GM12878 (cell line): Measurements from ENCODE around the gene MYCBP. TPM values are rescaled to one million over a fixed set of nuclear protein-coding genes. Genes with fewer than 3 reads are reported as not detected.

Source experiments
- ATAC-seq: fragments of 200-7000 bp; cut with Tn5 transposase; 3 replicates; pipeline ENCODE4 v1.9.1; 2020; ENCODE audit warnings: mild to moderate bottlenecking, moderate library complexity
- BruUV-seq: library from RNA; stranded (reverse); fragments of 400-500 nt; replicated peaks from 2 replicates; lab custom pipeline; 2021; lab: Mats Ljungman, UMichigan
- CTCF ChIA-PET: fragments of 300-600 bp; sonication (Branson Sonifier 250); formaldehyde crosslinking; extraction: SDS; loops from one replicate; lab custom pipeline; 2021; ENCODE audit warnings: inconsistent platforms; lab: Yijun Ruan, JAX
- POLR2A ChIA-PET: fragments of 350-600 bp; formaldehyde crosslinking; extraction: SDS; loops from one replicate; lab custom pipeline; 2021; ENCODE audit warnings: inconsistent platforms; lab: Charles Lee
- RAD21 ChIA-PET: fragments of 300-600 bp; sonication (Branson Sonifier 250); formaldehyde crosslinking; loops from one replicate; lab custom pipeline; 2023; ENCODE audit warnings: antibody characterized with exemption; ENCODE audit not compliant: unreplicated experiment; lab: Charles Lee
- SMC1A ChIA-PET: fragments of 300-600 bp; sonication (Branson Sonifier 250); formaldehyde crosslinking; loops from one replicate; lab custom pipeline; 2023; ENCODE audit not compliant: unreplicated experiment, uncharacterized antibody; lab: Charles Lee
- DNase-seq: peaks from one replicate; pipeline ENCODE4 v3.0.0-alpha.2; 2011; ENCODE audit warnings: low read depth, low spot score
- FAIRE-seq: peaks from 3 replicates; lab custom pipeline; 2011; peaks lifted over from hg19 to GRCh38; lab: Jason Lieb, UNC
- H2AFZ ChIP-seq: 2 replicates; pipeline ENCODE4 v1.6.0; 2011; ENCODE audit warnings: low read depth, low read length, control low read depth; ENCODE audit not compliant: control insufficient read depth
- H3K27ac ChIP-seq: 2 replicates; pipeline ENCODE4 v1.5.1; 2011; ENCODE audit warnings: control low read depth; ENCODE audit not compliant: control insufficient read depth, insufficient read depth
- H3K27me3 ChIP-seq, 2 experiments: replicated peaks in 1 of 2; 2 replicates each; pipeline versions ENCODE4 v1.6.0 to v1.6.1; 2011; ENCODE audit warnings: low read length in 1 of 2; ENCODE audit not compliant: control insufficient read depth in 2 of 2, insufficient read depth in 2 of 2
- H3K36me3 ChIP-seq, 2 experiments: 2 replicates each; pipeline ENCODE4 v1.5.1; 2011; ENCODE audit warnings: low read length in 1 of 2; ENCODE audit not compliant: control insufficient read depth in 2 of 2, insufficient read depth in 2 of 2
- H3K4me1 ChIP-seq: 2 replicates; pipeline ENCODE4 v1.6.1; 2011; ENCODE audit warnings: mild to moderate bottlenecking, low read length, moderate library complexity, mixed read lengths; ENCODE audit not compliant: control insufficient read depth, insufficient read depth
- H3K4me2 ChIP-seq: 2 replicates; pipeline ENCODE4 v1.6.0; 2011; ENCODE audit warnings: control low read depth; ENCODE audit not compliant: control insufficient read depth, insufficient read depth
- H3K4me3 ChIP-seq: fragments of 200-600 bp; sonication (generic); 2 replicates; pipeline ENCODE4 v1.5.1; 2016
- H3K79me2 ChIP-seq: 2 replicates; pipeline ENCODE4 v1.6.0; 2011; ENCODE audit warnings: low read length; ENCODE audit not compliant: control insufficient read depth, insufficient read depth
- H3K9ac ChIP-seq: 2 replicates; pipeline ENCODE4 v1.8.0; 2011; ENCODE audit warnings: low read length, control low read depth, mixed read lengths; ENCODE audit not compliant: control insufficient read depth, insufficient read depth
- H3K9me3 ChIP-seq: replicated peaks from 3 replicates; pipeline ENCODE4 v1.5.1; 2011; ENCODE audit warnings: mild to moderate bottlenecking, low read length; ENCODE audit not compliant: control insufficient read depth, insufficient read depth
- H4K20me1 ChIP-seq: 2 replicates; pipeline ENCODE4 v1.6.0; 2011; ENCODE audit not compliant: control insufficient read depth, insufficient read depth
- BACH1 ChIP-seq: fragments of 450-650 bp; IDR thresholded peaks from 2 replicates; pipeline ENCODE4 v1.6.1; 2017; ENCODE audit warnings: mild to moderate bottlenecking, borderline replicate concordance
- BCLAF1 ChIP-seq: fragments of 450-650 bp; IDR thresholded peaks from 2 replicates; pipeline ENCODE4 v1.6.1; 2017; ENCODE audit warnings: antibody characterized with exemption, mild to moderate bottlenecking, moderate library complexity
- IRF3 ChIP-seq: fragments of 450-650 bp; IDR thresholded peaks from 2 replicates; pipeline ENCODE4 v1.6.1; 2014; ENCODE audit warnings: mild to moderate bottlenecking
- MEF2A ChIP-seq: IDR thresholded peaks from 2 replicates; pipeline ENCODE4 v1.6.1; 2011; ENCODE audit warnings: low read depth, mild to moderate bottlenecking, low read length, moderate library complexity; ENCODE audit not compliant: insufficient read depth
- NFIC ChIP-seq: IDR thresholded peaks from 2 replicates; pipeline ENCODE4 v1.6.1; 2012; ENCODE audit warnings: low read depth, mild to moderate bottlenecking, inconsistent platforms, low read length, moderate library complexity
- RBBP5 ChIP-seq: fragments of 200-600 bp; sonication (generic); conservative IDR thresholded peaks from 2 replicates; pipeline ENCODE4 v1.6.1; 2016
- RFX5 ChIP-seq: IDR thresholded peaks from 2 replicates; pipeline ENCODE4 v1.6.1; 2011; ENCODE audit warnings: low read depth, low read length, improper control_type of control experiment
- SIN3A ChIP-seq: IDR thresholded peaks from 2 replicates; pipeline ENCODE4 v1.6.1; 2012; ENCODE audit warnings: low read depth, low read length, improper control_type of control experiment
- SUZ12 ChIP-seq: fragments of 200-600 bp; sonication (generic); IDR thresholded peaks from one replicate; pipeline ENCODE4 v1.6.1; 2018; ENCODE audit warnings: antibody characterized with exemption, mild to moderate bottlenecking; ENCODE audit not compliant: unreplicated experiment
- WGBS: methylation state at CpG from one replicate; pipeline ENCODE4 v1.1.6; 2016; ENCODE audit warnings: low lambda C conversion rate; ENCODE audit not compliant: insufficient replicate concordance, insufficient coverage; ENCODE audit errors: missing lambda C conversion rate; 5-methylcytosine and 5-hydroxymethylcytosine counted together
- in situ Hi-C: fragments of 300-500 bp; cut with MboI; formaldehyde crosslinking; loops from 9 replicates; pipeline ENCODE4 v1.14.3; 2018; ENCODE audit warnings: mixed read lengths
- intact Hi-C: fragments of 100-400 bp; cut with micrococcal nuclease; formaldehyde crosslinking; loops from one replicate; pipeline ENCODE4 v1.14.2; 2022; ENCODE audit not compliant: unreplicated experiment
- polyA plus RNA-seq, 11 experiments: library from polyadenylated mRNA; depleted of rRNA in 4 of 11; unstranded in 6 of 11; stranded (reverse) in 5 of 11; fragments of >200 nt; fragmentation: Nextera tagmentation in 4 of 11; fragmentation: Illumina TruSeq in 1 of 11; extraction: Ambion mirVana in 4 of 11; extraction: Trizol in 1 of 11; gene quantifications; 1 replicate in 1 of 11; 2 replicates in 10 of 11; pipeline versions ENCODE4 v1.2.1 to v1.2.3, GENCODE V29; 2011 to 2016; ENCODE audit warnings: inconsistent platforms in 2 of 11, missing spikeins in 2 of 11, low read depth in 1 of 11
- total RNA-seq, 4 experiments: library from RNA; depleted of rRNA in 3 of 4; stranded (reverse); fragments of >200 nt in 3 of 4; fragmentation: Illumina TruSeq in 1 of 4; extraction: Trizol in 1 of 4; gene quantifications; 2 replicates each; pipeline versions ENCODE4 v1.2.1 to v1.2.3, GENCODE V29; 2013 to 2021
- TF ChIP-seq, protein P1 (sequence below): fragments of 450-650 bp; IDR thresholded peaks from 2 replicates; pipeline ENCODE4 v1.6.1; 2017; ENCODE audit warnings: mild to moderate bottlenecking
- TF ChIP-seq, protein P2 (sequence below): fragments of 450-650 bp; IDR thresholded peaks from 2 replicates; pipeline ENCODE4 v1.6.1; 2018; ENCODE audit warnings: borderline replicate concordance, mild to moderate bottlenecking; ENCODE audit not compliant: partially characterized antibody
- TF ChIP-seq, protein P3 (sequence below): fragments of 450-650 bp; formaldehyde crosslinking; IDR thresholded peaks from 2 replicates; pipeline ENCODE4 v1.5.0; 2022; ENCODE audit warnings: mild to moderate bottlenecking, missing genetic modification characterization

MYCBP gene
- total and polyA plus RNA-seq, 10 of the 15 experiments (the other 5 are each of a cell fraction or from before 2014, with no cell fraction given) = 26.1 to 210 (median 43.1) TPM

DNA sequence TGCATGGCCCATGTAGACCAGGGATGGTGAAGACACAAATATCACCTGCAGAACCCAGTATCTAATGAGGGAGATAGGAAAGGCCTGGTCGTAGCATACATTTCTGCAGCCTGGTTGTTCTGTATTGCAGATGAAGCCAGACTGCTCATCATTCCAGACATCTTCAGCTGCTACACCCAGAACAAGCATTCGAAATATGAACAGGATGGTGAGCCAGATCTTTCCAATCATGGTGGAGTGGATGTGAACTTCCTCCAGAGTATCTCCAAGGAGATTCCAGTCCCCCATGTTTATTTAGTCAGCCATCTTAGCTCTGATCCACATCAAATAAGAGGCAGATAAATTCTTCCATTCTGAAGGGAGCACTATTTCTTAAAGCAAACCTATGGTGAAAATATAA, 2.7 kb upstream of the MYCBP start:
- Histone ChIP-seq H3K36me3 (no peaks in the 10 kb centered on the region), H3K79me2 (peaks cover 23% of the 10 kb centered on the region), H3K9me3 (no peaks in the 10 kb centered on the region), H2AFZ (no peak overlapping the region), H3K4me2 (no peak overlapping the region), H3K4me3 (no peak overlapping the region), H3K9ac (no peak overlapping the region), H3K27ac (no peak overlapping the region), H3K4me1 (peaks cover 17% of the 10 kb centered on the region), H3K27me3 (no peaks in the 10 kb centered on the region), H4K20me1 (no peaks in the 10 kb centered on the region)
- POLR2A ChIA-PET = interaction anchor here (0.5 to 1.0 kb wide), 2 partner anchors 19 to 22 kb away, joined by 3 to 5 read pairs; no protein-coding TSS in a partner anchor
- ATAC-seq (no peak), DNase-seq (no peak), FAIRE-seq (no peak)
- intact Hi-C loops (no loop called here), in situ Hi-C loops (no loop called here)
- BruUV-seq = no TSS peak
- SMC1A ChIA-PET = interaction anchor here (1.0 kb wide), 1 partner anchor 12 kb away, joined by 4 read pairs; no protein-coding TSS in a partner anchor
- CTCF ChIA-PET = no interaction called here
- 24% methylated on average over 2 of the region's 2 CpGs for WGBS
- RAD21 ChIA-PET = no interaction called here
- no peak for TF ChIP-seq SUZ12
- no peak for TF ChIP-seq BCLAF1
- TF ChIP-seq NFIC = no peak
- TF ChIP-seq MEF2A = no peak
- TF ChIP-seq BACH1 = no peak
- no peak for TF ChIP-seq RFX5
- TF ChIP-seq SIN3A = no peak
- TF ChIP-seq RBBP5 = no peak
- TF ChIP-seq, protein P1, sequence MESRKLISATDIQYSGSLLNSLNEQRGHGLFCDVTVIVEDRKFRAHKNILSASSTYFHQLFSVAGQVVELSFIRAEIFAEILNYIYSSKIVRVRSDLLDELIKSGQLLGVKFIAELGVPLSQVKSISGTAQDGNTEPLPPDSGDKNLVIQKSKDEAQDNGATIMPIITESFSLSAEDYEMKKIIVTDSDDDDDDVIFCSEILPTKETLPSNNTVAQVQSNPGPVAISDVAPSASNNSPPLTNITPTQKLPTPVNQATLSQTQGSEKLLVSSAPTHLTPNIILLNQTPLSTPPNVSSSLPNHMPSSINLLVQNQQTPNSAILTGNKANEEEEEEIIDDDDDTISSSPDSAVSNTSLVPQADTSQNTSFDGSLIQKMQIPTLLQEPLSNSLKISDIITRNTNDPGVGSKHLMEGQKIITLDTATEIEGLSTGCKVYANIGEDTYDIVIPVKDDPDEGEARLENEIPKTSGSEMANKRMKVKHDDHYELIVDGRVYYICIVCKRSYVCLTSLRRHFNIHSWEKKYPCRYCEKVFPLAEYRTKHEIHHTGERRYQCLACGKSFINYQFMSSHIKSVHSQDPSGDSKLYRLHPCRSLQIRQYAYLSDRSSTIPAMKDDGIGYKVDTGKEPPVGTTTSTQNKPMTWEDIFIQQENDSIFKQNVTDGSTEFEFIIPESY = no peak
- TF ChIP-seq, protein P2, sequence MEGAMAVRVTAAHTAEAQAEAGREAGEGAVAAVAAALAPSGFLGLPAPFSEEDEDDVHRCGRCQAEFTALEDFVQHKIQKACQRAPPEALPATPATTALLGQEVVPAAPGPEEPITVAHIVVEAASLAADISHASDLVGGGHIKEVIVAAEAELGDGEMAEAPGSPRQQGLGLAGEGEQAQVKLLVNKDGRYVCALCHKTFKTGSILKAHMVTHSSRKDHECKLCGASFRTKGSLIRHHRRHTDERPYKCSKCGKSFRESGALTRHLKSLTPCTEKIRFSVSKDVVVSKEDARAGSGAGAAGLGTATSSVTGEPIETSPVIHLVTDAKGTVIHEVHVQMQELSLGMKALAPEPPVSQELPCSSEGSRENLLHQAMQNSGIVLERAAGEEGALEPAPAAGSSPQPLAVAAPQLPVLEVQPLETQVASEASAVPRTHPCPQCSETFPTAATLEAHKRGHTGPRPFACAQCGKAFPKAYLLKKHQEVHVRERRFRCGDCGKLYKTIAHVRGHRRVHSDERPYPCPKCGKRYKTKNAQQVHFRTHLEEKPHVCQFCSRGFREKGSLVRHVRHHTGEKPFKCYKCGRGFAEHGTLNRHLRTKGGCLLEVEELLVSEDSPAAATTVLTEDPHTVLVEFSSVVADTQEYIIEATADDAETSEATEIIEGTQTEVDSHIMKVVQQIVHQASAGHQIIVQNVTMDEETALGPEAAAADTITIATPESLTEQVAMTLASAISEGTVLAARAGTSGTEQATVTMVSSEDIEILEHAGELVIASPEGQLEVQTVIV = no peak
- TF ChIP-seq, protein P3, sequence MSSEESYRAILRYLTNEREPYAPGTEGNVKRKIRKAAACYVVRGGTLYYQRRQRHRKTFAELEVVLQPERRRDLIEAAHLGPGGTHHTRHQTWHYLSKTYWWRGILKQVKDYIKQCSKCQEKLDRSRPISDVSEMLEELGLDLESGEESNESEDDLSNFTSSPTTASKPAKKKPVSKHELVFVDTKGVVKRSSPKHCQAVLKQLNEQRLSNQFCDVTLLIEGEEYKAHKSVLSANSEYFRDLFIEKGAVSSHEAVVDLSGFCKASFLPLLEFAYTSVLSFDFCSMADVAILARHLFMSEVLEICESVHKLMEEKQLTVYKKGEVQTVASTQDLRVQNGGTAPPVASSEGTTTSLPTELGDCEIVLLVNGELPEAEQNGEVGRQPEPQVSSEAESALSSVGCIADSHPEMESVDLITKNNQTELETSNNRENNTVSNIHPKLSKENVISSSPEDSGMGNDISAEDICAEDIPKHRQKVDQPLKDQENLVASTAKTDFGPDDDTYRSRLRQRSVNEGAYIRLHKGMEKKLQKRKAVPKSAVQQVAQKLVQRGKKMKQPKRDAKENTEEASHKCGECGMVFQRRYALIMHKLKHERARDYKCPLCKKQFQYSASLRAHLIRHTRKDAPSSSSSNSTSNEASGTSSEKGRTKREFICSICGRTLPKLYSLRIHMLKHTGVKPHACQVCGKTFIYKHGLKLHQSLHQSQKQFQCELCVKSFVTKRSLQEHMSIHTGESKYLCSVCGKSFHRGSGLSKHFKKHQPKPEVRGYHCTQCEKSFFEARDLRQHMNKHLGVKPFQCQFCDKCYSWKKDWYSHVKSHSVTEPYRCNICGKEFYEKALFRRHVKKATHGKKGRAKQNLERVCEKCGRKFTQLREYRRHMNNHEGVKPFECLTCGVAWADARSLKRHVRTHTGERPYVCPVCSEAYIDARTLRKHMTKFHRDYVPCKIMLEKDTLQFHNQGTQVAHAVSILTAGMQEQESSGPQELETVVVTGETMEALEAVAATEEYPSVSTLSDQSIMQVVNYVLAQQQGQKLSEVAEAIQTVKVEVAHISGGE = no peak
- no peak for TF ChIP-seq IRF3
